HG03558 (cell line): ENCODE results near the gene PATZ1.
"Not testable (repeated sequence)": the region's sequence is repeated elsewhere in the genome, so short reads cannot be mapped to it uniquely, and the experiment has no call there.

ENCODE experiments used
- ATAC-seq: cut with Tn5 transposase; IDR thresholded peaks from one replicate; pipeline ENCODE4 v1.9.1; 2021; ENCODE audit warnings: moderate number of reproducible peaks; ENCODE audit not compliant: unreplicated experiment; ENCODE audit errors: extremely low read depth

PATZ1 gene

GRCh38 chr22:31321421-31321820 is 24.7 kb downstream of the PATZ1 start:
- no peak for ATAC-seq

DNA sequence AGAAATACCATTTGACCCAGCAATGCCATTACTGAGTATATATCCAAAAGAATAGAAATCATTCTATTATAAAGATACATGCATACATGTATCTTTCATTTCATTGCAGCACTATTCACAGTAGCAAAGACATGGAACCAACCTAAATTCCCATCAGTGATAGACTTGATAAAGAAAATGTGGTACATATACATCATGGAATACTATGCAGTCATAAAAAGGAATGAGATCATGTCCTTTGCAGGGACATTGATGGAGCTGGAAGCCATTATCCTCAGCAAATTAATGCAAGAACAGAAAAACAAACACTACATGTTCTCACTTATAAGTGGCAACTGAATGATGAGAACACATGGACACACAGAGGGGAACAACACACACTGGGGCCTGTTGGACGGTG is 31.9 kb downstream of the PATZ1 start:
- not testable (repeated sequence) for ATAC-seq

GRCh38 chr22:31313366-31314147 is 32.6 kb downstream of the PATZ1 start:
- no peak for ATAC-seq

GRCh38 chr22:31308181-31308580 is 38.0 kb downstream of the PATZ1 start:
- ATAC-seq, result no peak

- ATAC-seq, result no peak
Observed at GRCh38 chr22:31305194-31305593, 41.0 kb downstream of the PATZ1 start.

DNA sequence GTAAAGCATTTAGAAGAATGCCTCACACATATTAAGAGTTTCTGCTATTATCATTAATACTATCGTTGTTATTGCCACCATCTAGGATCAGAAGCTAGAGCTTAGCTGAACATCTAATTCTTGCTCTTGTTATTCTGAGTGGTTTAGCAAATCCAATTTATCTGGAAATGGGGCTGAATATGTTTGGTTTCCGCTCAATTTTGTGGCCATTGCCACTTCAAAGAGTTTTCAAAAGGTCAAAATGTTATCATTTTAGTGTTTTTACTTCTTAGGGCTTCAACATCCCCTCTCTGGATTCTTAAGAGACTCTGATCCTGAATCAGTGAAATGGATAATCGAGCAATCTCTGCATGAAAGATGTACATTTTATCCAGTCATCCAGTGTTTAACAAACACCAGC is 43.6 kb downstream of the PATZ1 start:
- no peak for ATAC-seq

DNA sequence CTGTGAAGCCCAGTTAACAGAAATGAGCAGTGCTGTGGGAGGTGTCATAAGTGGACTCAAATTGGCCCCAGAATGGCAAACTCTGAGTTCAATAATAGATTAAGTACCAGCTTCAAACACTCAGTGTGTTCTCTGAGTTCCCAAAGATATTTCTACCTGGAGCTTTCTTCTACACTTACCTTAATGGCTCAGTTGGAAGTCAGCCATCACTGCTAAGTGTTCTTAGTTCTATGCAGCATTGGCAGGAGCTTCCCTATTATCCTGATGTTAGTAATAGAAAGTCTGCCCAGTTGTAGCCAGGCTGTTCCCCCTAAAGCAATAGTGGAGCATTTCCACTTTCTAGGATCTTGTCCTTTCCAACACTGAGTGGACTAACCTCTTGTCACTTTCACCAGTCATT is 44.1 kb downstream of the PATZ1 start:
- ATAC-seq, result no peak

DNA sequence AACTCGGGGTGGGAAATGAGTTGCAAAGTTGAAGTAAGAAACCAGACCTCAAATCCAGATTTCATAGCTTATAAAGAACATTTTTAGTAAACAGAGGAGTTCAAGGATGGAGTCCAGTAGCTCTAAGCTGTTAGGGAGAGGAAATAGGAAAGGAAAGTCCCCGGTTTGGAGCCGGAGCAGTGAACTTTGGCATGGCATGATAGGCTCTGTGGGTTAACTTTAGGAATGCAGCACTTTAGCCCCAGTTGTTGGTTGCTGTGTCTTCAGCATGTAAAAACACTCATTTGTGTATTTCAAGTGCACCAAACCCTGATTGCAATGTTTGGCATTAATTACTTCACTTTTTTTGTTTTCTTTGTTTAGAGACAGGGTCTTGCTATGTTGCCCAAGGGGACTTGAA is 45.2 kb downstream of the PATZ1 start:
- no peak for ATAC-seq

GRCh38 chr22:31295831-31296657 is 50.1 kb downstream of the PATZ1 start:
- no peak for ATAC-seq

DNA sequence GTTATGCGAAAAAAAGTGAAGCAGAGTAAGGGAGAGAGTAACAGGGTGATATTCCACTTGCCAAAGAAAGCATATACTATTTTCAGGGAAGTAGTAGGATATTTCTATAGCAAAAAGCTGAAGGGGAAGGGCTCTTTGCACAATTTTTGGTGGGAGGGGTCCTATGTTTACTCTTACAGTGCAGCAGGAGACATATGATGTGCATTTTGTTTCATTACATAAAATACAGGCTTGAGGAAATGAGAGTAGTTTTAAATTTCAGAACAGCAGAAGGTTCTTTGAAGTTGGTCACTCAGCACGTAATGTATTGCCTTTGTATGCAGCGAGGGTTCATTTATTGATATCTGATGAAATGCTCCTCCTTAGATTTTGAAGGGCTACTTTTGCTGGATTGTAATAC is 50.8 kb downstream of the PATZ1 start:
- ATAC-seq, result no peak

DNA sequence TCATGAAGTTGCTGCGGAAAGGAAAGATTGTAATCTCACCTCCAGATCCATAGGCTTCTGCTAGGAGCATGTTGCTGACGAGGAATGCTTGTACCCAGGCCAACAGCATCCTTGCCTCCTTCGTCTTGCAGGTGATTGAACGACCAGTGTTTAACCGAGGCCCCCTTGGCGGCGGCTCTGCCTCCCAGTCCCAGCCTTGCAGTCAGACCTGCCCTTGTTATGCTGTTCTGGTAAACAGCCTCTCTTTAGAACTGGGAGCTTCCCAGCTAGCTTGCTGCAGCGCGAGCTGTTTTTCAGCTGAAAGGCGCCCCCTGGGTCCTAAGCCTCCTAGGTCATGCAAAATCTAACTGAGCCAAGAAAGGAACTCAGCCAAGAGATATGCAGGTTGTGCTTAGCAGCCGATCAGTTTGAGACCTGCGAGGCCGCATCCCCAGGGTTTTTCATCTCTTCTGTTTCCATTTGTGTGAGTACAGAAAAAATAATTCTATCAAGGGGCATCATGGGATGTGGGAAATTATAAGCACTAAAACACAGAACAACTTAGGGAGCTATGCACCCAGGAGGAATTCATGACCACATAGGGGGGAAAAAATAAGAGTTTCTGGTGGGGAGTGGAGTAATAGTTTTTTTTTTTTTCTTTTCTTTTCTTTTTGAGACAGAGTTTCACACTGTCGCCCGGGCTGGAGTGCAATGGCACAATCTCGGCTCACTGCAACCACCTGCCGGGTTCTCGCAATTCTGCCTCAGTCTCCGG is 53.7 kb downstream of the PATZ1 start, which contains the start of gene PIK3IP1:
PIK3IP1 (minus strand) TSS at position 253 of the 754 bp plus-strand sequence; CDS start at position 109, 144 bp downstream.
- ATAC-seq, result no peak

- no peak for ATAC-seq
Observed at GRCh38 chr22:31291481-31292235, 54.5 kb downstream of the PATZ1 start.

DNA sequence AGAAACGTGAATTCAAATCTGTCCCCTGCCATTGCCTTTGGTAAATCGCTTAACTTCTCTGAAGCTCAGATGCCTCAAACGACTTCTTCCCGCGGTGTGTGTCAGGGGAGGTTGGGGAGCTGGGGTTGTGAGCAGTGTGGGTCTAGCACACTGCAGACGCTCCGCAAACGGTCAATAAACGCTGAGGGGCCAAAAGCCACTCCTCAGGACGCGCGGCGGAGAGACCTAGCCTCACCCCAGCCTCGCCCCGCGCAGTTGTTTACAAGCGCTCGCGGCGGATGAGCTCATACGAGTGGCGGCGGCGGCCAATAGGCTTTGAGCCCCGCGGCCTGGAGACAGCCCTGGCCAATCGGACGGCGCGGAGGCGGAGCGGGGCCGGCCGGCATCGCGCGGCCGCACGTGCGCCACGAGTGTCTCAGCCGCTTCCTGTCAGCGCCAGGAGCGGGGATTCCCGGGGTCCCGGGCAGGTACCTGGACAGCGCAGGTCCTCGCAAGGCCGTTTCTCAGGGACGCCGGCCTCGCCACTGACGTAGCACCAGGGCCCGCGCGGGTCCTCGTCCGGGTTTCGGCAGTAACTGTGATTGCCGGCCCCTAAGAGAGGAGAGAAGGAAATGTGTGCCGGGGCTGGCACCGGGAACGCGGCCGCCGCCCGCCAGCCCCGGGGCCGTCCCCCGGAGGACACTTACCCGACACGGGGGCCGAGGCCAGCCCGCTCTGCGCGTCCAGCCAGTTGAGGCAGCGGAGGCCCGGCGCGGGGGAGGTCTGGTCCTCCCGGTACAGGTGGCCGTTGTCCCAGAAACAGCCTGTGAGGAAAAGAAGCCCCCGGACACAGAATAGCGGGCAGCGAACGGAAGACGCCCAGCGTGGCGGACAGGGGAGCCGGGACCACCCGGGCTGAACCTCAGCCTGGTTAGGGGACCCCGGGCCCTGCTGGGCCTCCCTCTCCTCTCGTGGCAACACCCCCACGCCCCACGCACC is 55.4 kb downstream of the PATZ1 start:
- ATAC-seq, result no peak

GRCh38 chr22:31289344-31289743 is 56.8 kb downstream of the PATZ1 start:
- no peak for ATAC-seq

- ATAC-seq, result no peak
Observed at GRCh38 chr22:31288496-31289240, 57.5 kb downstream of the PATZ1 start.

GRCh38 chr22:31287818-31288495 is 58.2 kb downstream of the PATZ1 start:
- no peak for ATAC-seq

- ATAC-seq, result no peak
Observed at GRCh38 chr22:31286360-31287255, 59.5 kb downstream of the PATZ1 start.
